K562 (cell line): Measurements from ENCODE around the gene LARP4B. TPM values are rescaled to one million over a fixed set of nuclear protein-coding genes. Genes with fewer than 3 reads are reported as not detected.

Experiments used
- ATAC-seq: fragments of 200-7000 bp; cut with Tn5 transposase; 3 replicates; pipeline ENCODE4 v1.9.1; 2020; ENCODE audit warnings: moderate library complexity
- BruUV-seq: library from RNA; stranded (reverse); fragments of 400-500 nt; replicated peaks from 2 replicates; lab custom pipeline; 2021; lab: Mats Ljungman, UMichigan
- CTCF ChIA-PET: fragments of 300-600 bp; formaldehyde crosslinking; extraction: SDS; loops from one replicate; lab custom pipeline; 2021; ENCODE audit warnings: low intra/inter-chr PET ratio; lab: Yijun Ruan, JAX
- POLR2A ChIA-PET: fragments of 300-600, 350-650 bp; sonication (Branson Sonifier 250); formaldehyde crosslinking; extraction: SDS; loops from one replicate; lab custom pipeline; 2021; ENCODE audit warnings: antibody characterized with exemption, inconsistent platforms; lab: Yijun Ruan, JAX
- DNase-seq, 4 experiments: peaks; one replicate each; pipeline versions ENCODE4 v3.0.0 to v3.0.0-alpha.2; 2011 to 2018; ENCODE audit warnings: low spot score in 3 of 4, mixed read lengths in 3 of 4; ENCODE audit errors: extremely low read depth in 1 of 4
- FAIRE-seq: peaks from 2 replicates; lab custom pipeline; 2011; peaks lifted over from hg19 to GRCh38; lab: Jason Lieb, UNC
- H2AFZ ChIP-seq: 2 replicates; pipeline ENCODE4 v1.6.0; 2011; ENCODE audit warnings: low read depth, low read length, control low read depth, inconsistent platforms
- H3K27ac ChIP-seq: fragments of 200-600 bp; 3 replicates; pipeline ENCODE4 v1.8.0; 2011; ENCODE audit warnings: low read depth, mild to moderate bottlenecking, control low read depth, inconsistent platforms, low read length, moderate library complexity, mixed read lengths; ENCODE audit errors: extremely low read depth
- H3K27me3 ChIP-seq, 2 experiments: fragments of 300-600 bp in 1 of 2; 2 replicates in 1 of 2; 3 replicates in 1 of 2; pipeline versions ENCODE4 v1.6.0 to v1.8.0; 2011; ENCODE audit warnings: inconsistent platforms in 2 of 2, low read length in 2 of 2, mild to moderate bottlenecking in 1 of 2, mixed read lengths in 1 of 2, moderate library complexity in 1 of 2; ENCODE audit not compliant: control insufficient read depth in 2 of 2, insufficient read depth in 2 of 2
- H3K36me3 ChIP-seq: fragments of 300-600 bp; 3 replicates; pipeline ENCODE4 v1.8.0; 2011; ENCODE audit warnings: mild to moderate bottlenecking, low read length, inconsistent platforms; ENCODE audit not compliant: control insufficient read depth, insufficient read depth
- H3K4me1 ChIP-seq, 2 experiments: fragments of 200-600 bp in 1 of 2; replicated peaks in 1 of 2; 2 replicates in 1 of 2; 3 replicates in 1 of 2; pipeline versions ENCODE4 v1.5.1 to v1.8.0; 2011; ENCODE audit warnings: inconsistent platforms in 2 of 2, low read length in 2 of 2, mild to moderate bottlenecking in 1 of 2, mixed read lengths in 1 of 2, moderate library complexity in 1 of 2; ENCODE audit not compliant: control insufficient read depth in 2 of 2, insufficient read depth in 2 of 2
- H3K4me2 ChIP-seq: 2 replicates; pipeline ENCODE4 v1.6.1; 2011; ENCODE audit warnings: low read length, control low read depth, inconsistent platforms, mixed read lengths; ENCODE audit not compliant: insufficient read depth
- H3K4me3 ChIP-seq: fragments of 200-600 bp; sonication (generic), shearing (Covaris generic); 2 replicates; pipeline ENCODE4 v1.5.1; 2016; ENCODE audit warnings: control low read depth, inconsistent platforms
- H3K79me2 ChIP-seq: fragments of 200-600 bp; 3 replicates; pipeline ENCODE4 v1.8.0; 2011; ENCODE audit warnings: low read length, inconsistent platforms; ENCODE audit not compliant: control insufficient read depth, insufficient read depth
- H3K9ac ChIP-seq, 2 experiments: 2 replicates each; pipeline versions ENCODE4 v1.6.0 to v1.6.1; 2011; ENCODE audit warnings: low read depth in 2 of 2, low read length in 2 of 2, control low read depth in 1 of 2, inconsistent platforms in 1 of 2, mild to moderate bottlenecking in 1 of 2, mixed read lengths in 1 of 2; ENCODE audit not compliant: insufficient read depth in 1 of 2
- H3K9me1 ChIP-seq: one replicate; pipeline ENCODE4 v1.6.0; 2011; ENCODE audit warnings: inconsistent platforms, mild to moderate bottlenecking, low read length, moderate library complexity; ENCODE audit not compliant: control insufficient read depth, insufficient read depth
- H3K9me3 ChIP-seq: replicated peaks from 2 replicates; pipeline ENCODE4 v1.5.1; 2011; ENCODE audit warnings: low read depth, low read length, inconsistent platforms; ENCODE audit not compliant: control insufficient read depth, insufficient read depth
- H4K20me1 ChIP-seq: replicated peaks from 2 replicates; pipeline ENCODE4 v1.6.1; 2011; ENCODE audit warnings: low read length, inconsistent platforms, mixed read lengths; ENCODE audit not compliant: control insufficient read depth, insufficient read depth
- CCNT2 ChIP-seq: IDR thresholded peaks from 2 replicates; pipeline ENCODE4 v1.6.1; 2011; ENCODE audit warnings: borderline replicate concordance, low read depth, mild to moderate bottlenecking, moderate library complexity, mixed read lengths, low read length; ENCODE audit not compliant: insufficient read length; ENCODE audit errors: extremely low read depth
- NFE2L1 ChIP-seq: fragments of 450-650 bp; IDR thresholded peaks from 2 replicates; pipeline ENCODE4 v1.6.1; 2016; ENCODE audit warnings: missing genetic modification characterization, low read depth, mild to moderate bottlenecking, missing compliant biosample characterization, moderate library complexity, borderline replicate concordance
- PBX2 ChIP-seq, 2 experiments: IDR thresholded peaks in 1 of 2; conservative IDR thresholded peaks in 1 of 2; 2 replicates each; pipeline ENCODE4 v1.6.1; 2016; ENCODE audit warnings: low read depth in 2 of 2, mild to moderate bottlenecking in 1 of 2, missing compliant biosample characterization in 1 of 2, missing genetic modification characterization in 1 of 2, moderate library complexity in 1 of 2
- RAD21 ChIP-seq, 2 experiments: fragments of 250-450 bp in 1 of 2; fragments of 450-650 bp in 1 of 2; sonication (Bioruptor Pico) in 1 of 2; formaldehyde crosslinking in 1 of 2; IDR thresholded peaks in 1 of 2; conservative IDR thresholded peaks in 1 of 2; 2 replicates each; pipeline versions ENCODE4 v1.4.0 to v1.8.0; 2020 to 2022; ENCODE audit warnings: mild to moderate bottlenecking in 2 of 2, moderate library complexity in 1 of 2
- SRSF1 ChIP-seq: fragments of 200-400 bp; formaldehyde crosslinking; IDR thresholded peaks from 2 replicates; pipeline ENCODE4 v1.6.1; 2017; ENCODE audit warnings: mild to moderate bottlenecking, low read depth, low read length, moderate library complexity
- ZNF277 ChIP-seq: fragments of 250-450 bp; sonication (Bioruptor Pico); IDR thresholded peaks from 2 replicates; pipeline ENCODE4 v1.8.0; 2022; ENCODE audit warnings: inconsistent platforms, mild to moderate bottlenecking, moderate library complexity, borderline replicate concordance
- WGBS: fragments of 100-300 bp; shearing (Covaris generic); methylation state at CpG from one replicate; pipeline ENCODE4 v1.1.6; 2016; ENCODE audit warnings: low coverage, mixed read lengths; ENCODE audit not compliant: insufficient coverage; ENCODE audit errors: missing lambda C conversion rate; 5-methylcytosine and 5-hydroxymethylcytosine counted together
- in situ Hi-C: fragments of 300-500 bp; cut with MboI; formaldehyde crosslinking; loops from 4 replicates; pipeline ENCODE4 v1.15.0; 2018; ENCODE audit warnings: inconsistent platforms, mixed read lengths
- intact Hi-C: fragments of 100-400 bp; cut with micrococcal nuclease; formaldehyde crosslinking; loops from 2 replicates; pipeline ENCODE4 v1.14.2; 2022
- polyA plus RNA-seq, 8 experiments: library from polyadenylated mRNA; depleted of rRNA in 4 of 8; stranded (reverse) in 5 of 8; unstranded in 3 of 8; fragments of >200 nt; fragmentation: Nextera tagmentation in 2 of 8; fragmentation: Illumina TruSeq in 1 of 8; extraction: Ambion mirVana in 2 of 8; extraction: Trizol in 1 of 8; gene quantifications; 2 replicates each; pipeline versions ENCODE4 v1.2.1 to v1.2.3, GENCODE V29; 2011 to 2014; ENCODE audit warnings: inconsistent platforms in 1 of 8, missing spikeins in 1 of 8
- total RNA-seq, 7 experiments: library from RNA; depleted of rRNA in 6 of 7; stranded (reverse); fragments of >200 nt in 6 of 7; fragmentation: Illumina TruSeq in 2 of 7; extraction: Trizol in 2 of 7; gene quantifications; 2 replicates each; pipeline versions ENCODE4 v1.2.1 to v1.2.3, GENCODE V29; 2011 to 2021; ENCODE audit warnings: low replicate concordance in 1 of 7

Gene LARP4B
- total and polyA plus RNA-seq, 9 of the 15 experiments (the other 6 are each of a cell fraction or from before 2014, with no cell fraction given), result 11.8 to 130 (median 42.6) TPM

- no peak for DNase-seq
- Histone ChIP-seq H3K9me3 (no peaks in the 10 kb centered on the region), H3K9ac (0 out of 4 replicates have a peak overlapping the region, but pooled peaks of 1 of the 2 experiments have one; percentile 20), H3K4me1 (peaks cover 0 to 10% of the 10 kb centered on the region in 2 experiments; a peak in 2 of 5 replicates), H3K36me3 (no peaks in the 10 kb centered on the region), H3K4me2 (no peak overlapping the region), H3K27ac (no peak overlapping the region), H3K27me3 (peaks cover 46 to 63% of the 10 kb centered on the region in 2 experiments), H3K9me1 (no peaks in the 10 kb centered on the region), H2AFZ (no peak overlapping the region), H4K20me1 (no peaks in the 10 kb centered on the region), H3K79me2 (no peaks in the 10 kb centered on the region), H3K4me3 (no peak overlapping the region)
- in situ Hi-C loops, result no loop called here
- no TSS peak for BruUV-seq
- TF ChIP-seq NFE2L1, result no peak
- TF ChIP-seq CCNT2, result no peak
- no peak for TF ChIP-seq ZNF277
- ChIA-PET POLR2A (no interaction called here), CTCF (no interaction called here)
- FAIRE-seq, result no peak
- intact Hi-C loops, result no loop called here
- WGBS, result 10% methylated on average over 8 of the region's 9 CpGs
- no peak for ATAC-seq
Observed at GRCh38 chr10:958106-958505, 26.6 kb upstream of the LARP4B start.

GRCh38 chr10:955820-956217, 24.3 kb upstream of the LARP4B start:
- Histone ChIP-seq H3K4me3 (no peak overlapping the region), H3K9ac (peak overlapping the region in 1 of 2 experiments; percentile 58; a peak in 2 of 4 replicates), H3K79me2 (no peaks in the 10 kb centered on the region), H3K27me3 (peaks cover 52 to 69% of the 10 kb centered on the region in 2 experiments), H3K4me2 (no peak overlapping the region), H3K36me3 (no peaks in the 10 kb centered on the region), H3K9me3 (no peaks in the 10 kb centered on the region), H4K20me1 (no peaks in the 10 kb centered on the region), H2AFZ (no peak overlapping the region), H3K9me1 (no peaks in the 10 kb centered on the region), H3K27ac (no peak overlapping the region), H3K4me1 (peaks cover 0 to 10% of the 10 kb centered on the region in 2 experiments; a peak in 2 of 5 replicates)
- intact Hi-C loops (no loop called here), in situ Hi-C loops (no loop called here)
- 18% methylated on average over 5 of the region's 9 CpGs for WGBS
- CTCF ChIA-PET, result no interaction called here
- ATAC-seq (peak; percentile 75), DNase-seq (peak in 1 of 4 experiments; percentile 26), FAIRE-seq (no peak)
- no TSS peak for BruUV-seq
- TF ChIP-seq SRSF1, result no peak
- TF ChIP-seq RAD21 (CRISPR knock-in tag; conservative IDR thresholded peaks at IDR 0.05 in 1 of 2, IDR thresholded peaks at IDR 0.05 in 1 of 2), result peak in 1 of 2 experiments; percentile 13; a peak in 1 of 4 replicates
- TF ChIP-seq PBX2 (CRISPR knock-in tag; IDR thresholded peaks at IDR 0.05; ENCODE audit: low read depth), result no peak
- TF ChIP-seq PBX2 (tag; conservative IDR thresholded peaks at IDR 0.05; ENCODE audit: low read depth), result no peak
- POLR2A ChIA-PET, result interaction anchor here (1.0 to 1.8 kb wide), 3 partner anchors 15 to 31 kb away, joined by 3 to 5 read pairs (median 4); no protein-coding TSS in a partner anchor
